K562 (cell line): ENCODE data around the gene AEN. TPM values are rescaled to one million over a fixed set of nuclear protein-coding genes. Genes with fewer than 3 reads are reported as not detected.

Experiments used
- ATAC-seq: fragments of 200-7000 bp; cut with Tn5 transposase; 3 replicates; pipeline ENCODE4 v1.9.1; 2020; ENCODE audit warnings: moderate library complexity
- BruUV-seq: library from RNA; stranded (reverse); fragments of 400-500 nt; replicated peaks from 2 replicates; lab custom pipeline; 2021; lab: Mats Ljungman, UMichigan
- CTCF ChIA-PET: fragments of 300-600 bp; formaldehyde crosslinking; extraction: SDS; loops from one replicate; lab custom pipeline; 2021; ENCODE audit warnings: low intra/inter-chr PET ratio; lab: Yijun Ruan, JAX
- POLR2A ChIA-PET: fragments of 300-600, 350-650 bp; sonication (Branson Sonifier 250); formaldehyde crosslinking; extraction: SDS; loops from one replicate; lab custom pipeline; 2021; ENCODE audit warnings: antibody characterized with exemption, inconsistent platforms; lab: Yijun Ruan, JAX
- DNase-seq, 4 experiments: peaks; one replicate each; pipeline versions ENCODE4 v3.0.0 to v3.0.0-alpha.2; 2011 to 2018; ENCODE audit warnings: low spot score in 3 of 4, mixed read lengths in 3 of 4; ENCODE audit errors: extremely low read depth in 1 of 4
- FAIRE-seq: peaks from 2 replicates; lab custom pipeline; 2011; peaks lifted over from hg19 to GRCh38; lab: Jason Lieb, UNC
- H2AFZ ChIP-seq: 2 replicates; pipeline ENCODE4 v1.6.0; 2011; ENCODE audit warnings: low read depth, low read length, control low read depth, inconsistent platforms
- H3K27ac ChIP-seq: fragments of 200-600 bp; 3 replicates; pipeline ENCODE4 v1.8.0; 2011; ENCODE audit warnings: low read depth, mild to moderate bottlenecking, control low read depth, inconsistent platforms, low read length, moderate library complexity, mixed read lengths; ENCODE audit errors: extremely low read depth
- H3K27me3 ChIP-seq, 2 experiments: fragments of 300-600 bp in 1 of 2; 2 replicates in 1 of 2; 3 replicates in 1 of 2; pipeline versions ENCODE4 v1.6.0 to v1.8.0; 2011; ENCODE audit warnings: inconsistent platforms in 2 of 2, low read length in 2 of 2, mild to moderate bottlenecking in 1 of 2, mixed read lengths in 1 of 2, moderate library complexity in 1 of 2; ENCODE audit not compliant: control insufficient read depth in 2 of 2, insufficient read depth in 2 of 2
- H3K36me3 ChIP-seq: fragments of 300-600 bp; 3 replicates; pipeline ENCODE4 v1.8.0; 2011; ENCODE audit warnings: mild to moderate bottlenecking, low read length, inconsistent platforms; ENCODE audit not compliant: control insufficient read depth, insufficient read depth
- H3K4me1 ChIP-seq, 2 experiments: fragments of 200-600 bp in 1 of 2; replicated peaks in 1 of 2; 2 replicates in 1 of 2; 3 replicates in 1 of 2; pipeline versions ENCODE4 v1.5.1 to v1.8.0; 2011; ENCODE audit warnings: inconsistent platforms in 2 of 2, low read length in 2 of 2, mild to moderate bottlenecking in 1 of 2, mixed read lengths in 1 of 2, moderate library complexity in 1 of 2; ENCODE audit not compliant: control insufficient read depth in 2 of 2, insufficient read depth in 2 of 2
- H3K4me2 ChIP-seq: 2 replicates; pipeline ENCODE4 v1.6.1; 2011; ENCODE audit warnings: low read length, control low read depth, inconsistent platforms, mixed read lengths; ENCODE audit not compliant: insufficient read depth
- H3K4me3 ChIP-seq: fragments of 200-600 bp; sonication (generic), shearing (Covaris generic); 2 replicates; pipeline ENCODE4 v1.5.1; 2016; ENCODE audit warnings: control low read depth, inconsistent platforms
- H3K79me2 ChIP-seq: fragments of 200-600 bp; 3 replicates; pipeline ENCODE4 v1.8.0; 2011; ENCODE audit warnings: low read length, inconsistent platforms; ENCODE audit not compliant: control insufficient read depth, insufficient read depth
- H3K9ac ChIP-seq, 2 experiments: 2 replicates each; pipeline versions ENCODE4 v1.6.0 to v1.6.1; 2011; ENCODE audit warnings: low read depth in 2 of 2, low read length in 2 of 2, control low read depth in 1 of 2, inconsistent platforms in 1 of 2, mild to moderate bottlenecking in 1 of 2, mixed read lengths in 1 of 2; ENCODE audit not compliant: insufficient read depth in 1 of 2
- H3K9me1 ChIP-seq: one replicate; pipeline ENCODE4 v1.6.0; 2011; ENCODE audit warnings: inconsistent platforms, mild to moderate bottlenecking, low read length, moderate library complexity; ENCODE audit not compliant: control insufficient read depth, insufficient read depth
- H3K9me3 ChIP-seq: replicated peaks from 2 replicates; pipeline ENCODE4 v1.5.1; 2011; ENCODE audit warnings: low read depth, low read length, inconsistent platforms; ENCODE audit not compliant: control insufficient read depth, insufficient read depth
- H4K20me1 ChIP-seq: replicated peaks from 2 replicates; pipeline ENCODE4 v1.6.1; 2011; ENCODE audit warnings: low read length, inconsistent platforms, mixed read lengths; ENCODE audit not compliant: control insufficient read depth, insufficient read depth
- CREB1 ChIP-seq, 2 experiments: sonication (generic) in 1 of 2; formaldehyde crosslinking in 1 of 2; IDR thresholded peaks; 2 replicates each; pipeline versions ENCODE4 v1.6.1 to v1.8.0; 2012 to 2022; ENCODE audit warnings: inconsistent platforms in 1 of 2, mild to moderate bottlenecking in 1 of 2, missing genetic modification reagents in 1 of 2, moderate library complexity in 1 of 2
- FOXJ2 ChIP-seq: fragments of 200-800 bp; sonication (Bioruptor generic); IDR thresholded peaks from 2 replicates; pipeline ENCODE4 v1.6.1; 2016; ENCODE audit warnings: missing genetic modification characterization, missing compliant biosample characterization
- POLR2H ChIP-seq: IDR thresholded peaks from 2 replicates; pipeline ENCODE4 v1.6.1; 2016; ENCODE audit warnings: missing genetic modification characterization, low read depth, mild to moderate bottlenecking, control low read depth, missing compliant biosample characterization, moderate library complexity
- WGBS: fragments of 100-300 bp; shearing (Covaris generic); methylation state at CpG from one replicate; pipeline ENCODE4 v1.1.6; 2016; ENCODE audit warnings: low coverage, mixed read lengths; ENCODE audit not compliant: insufficient coverage; ENCODE audit errors: missing lambda C conversion rate; 5-methylcytosine and 5-hydroxymethylcytosine counted together
- in situ Hi-C: fragments of 300-500 bp; cut with MboI; formaldehyde crosslinking; loops from 4 replicates; pipeline ENCODE4 v1.15.0; 2018; ENCODE audit warnings: inconsistent platforms, mixed read lengths
- intact Hi-C: fragments of 100-400 bp; cut with micrococcal nuclease; formaldehyde crosslinking; loops from 2 replicates; pipeline ENCODE4 v1.14.2; 2022
- polyA plus RNA-seq, 8 experiments: library from polyadenylated mRNA; depleted of rRNA in 4 of 8; stranded (reverse) in 5 of 8; unstranded in 3 of 8; fragments of >200 nt; fragmentation: Nextera tagmentation in 2 of 8; fragmentation: Illumina TruSeq in 1 of 8; extraction: Ambion mirVana in 2 of 8; extraction: Trizol in 1 of 8; gene quantifications; 2 replicates each; pipeline versions ENCODE4 v1.2.1 to v1.2.3, GENCODE V29; 2011 to 2014; ENCODE audit warnings: inconsistent platforms in 1 of 8, missing spikeins in 1 of 8
- total RNA-seq, 7 experiments: library from RNA; depleted of rRNA in 6 of 7; stranded (reverse); fragments of >200 nt in 6 of 7; fragmentation: Illumina TruSeq in 2 of 7; extraction: Trizol in 2 of 7; gene quantifications; 2 replicates each; pipeline versions ENCODE4 v1.2.1 to v1.2.3, GENCODE V29; 2011 to 2021; ENCODE audit warnings: low replicate concordance in 1 of 7
- TF ChIP-seq, protein P1 (sequence below): sonication (generic); formaldehyde crosslinking; IDR thresholded peaks from 2 replicates; pipeline ENCODE4 v1.8.1; 2023; ENCODE audit warnings: mild to moderate bottlenecking, missing genetic modification reagents, moderate library complexity

AEN gene
- total and polyA plus RNA-seq, 9 of the 15 experiments (the other 6 are each of a cell fraction or from before 2014, with no cell fraction given), result 9.0 to 51.0 (median 32.8) TPM

DNA sequence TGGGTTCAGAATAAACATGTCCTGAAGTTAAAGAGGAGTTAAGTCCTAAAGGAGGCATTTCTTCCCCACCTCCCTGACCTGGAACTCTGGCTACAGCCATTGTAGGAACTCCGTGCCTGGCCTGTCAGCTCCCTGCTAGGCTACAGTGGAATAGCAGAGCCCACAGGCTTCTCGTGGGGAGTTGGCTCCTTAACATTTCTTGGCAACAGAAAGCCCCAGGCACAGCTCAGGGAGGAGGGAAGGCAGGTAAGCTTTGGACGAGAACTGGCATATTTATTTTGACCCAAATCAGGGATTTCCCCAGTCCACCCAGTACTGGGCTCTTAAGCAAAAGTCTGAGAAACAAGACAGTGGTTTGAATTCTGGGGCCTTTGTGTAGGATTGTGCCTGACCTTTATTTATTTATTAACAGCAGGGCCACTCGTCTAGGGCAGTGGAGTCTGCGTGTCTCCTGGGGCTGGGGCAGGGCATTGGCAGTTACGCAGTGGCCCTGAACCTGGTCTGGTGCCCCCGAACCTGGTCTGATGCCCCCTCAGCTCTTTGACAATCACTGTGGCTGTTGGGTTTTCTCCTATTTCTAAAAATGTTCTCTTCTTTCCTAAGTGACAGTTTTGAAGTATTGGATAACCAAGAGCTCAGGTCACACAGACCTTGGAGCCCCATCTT is 9.8 kb downstream of the AEN start:
- intact Hi-C loops (no loop called here), in situ Hi-C loops (no loop called here)
- ATAC-seq (no peak), DNase-seq (no peak), FAIRE-seq (no peak)
- H3K9me3 ChIP-seq, result no peaks in the 10 kb centered on the region
- H4K20me1 ChIP-seq, result peaks cover 30% of the 10 kb centered on the region
- H3K27ac ChIP-seq, result no peak overlapping the region
- POLR2A ChIA-PET, result interaction anchor here (0.6 to 1.4 kb wide), 4 partner anchors 9 to 16 kb away, joined by 3 to 6 read pairs (median 4); partner anchors contain the start of gene AEN
- H2AFZ ChIP-seq, result no peak overlapping the region
- peaks cover 0 to 21% of the 10 kb centered on the region in 2 experiments; a peak in 3 of 5 replicates for H3K4me1 ChIP-seq
- no peaks in the 10 kb centered on the region for H3K9me1 ChIP-seq
- no peak overlapping the region for H3K4me2 ChIP-seq
- no TSS peak for BruUV-seq
- peaks cover 88% of the 10 kb centered on the region for H3K36me3 ChIP-seq
- H3K4me3 ChIP-seq, result no peak overlapping the region
- CTCF ChIA-PET, result no interaction called here
- H3K79me2 ChIP-seq, result peaks cover 27% of the 10 kb centered on the region
- no peak overlapping the region for H3K9ac ChIP-seq
- 94% methylated on average over 7 of the region's 7 CpGs for WGBS
- H3K27me3 ChIP-seq, result no peaks in the 10 kb centered on the region
- no peak for TF ChIP-seq POLR2H
- TF ChIP-seq, protein P1, sequence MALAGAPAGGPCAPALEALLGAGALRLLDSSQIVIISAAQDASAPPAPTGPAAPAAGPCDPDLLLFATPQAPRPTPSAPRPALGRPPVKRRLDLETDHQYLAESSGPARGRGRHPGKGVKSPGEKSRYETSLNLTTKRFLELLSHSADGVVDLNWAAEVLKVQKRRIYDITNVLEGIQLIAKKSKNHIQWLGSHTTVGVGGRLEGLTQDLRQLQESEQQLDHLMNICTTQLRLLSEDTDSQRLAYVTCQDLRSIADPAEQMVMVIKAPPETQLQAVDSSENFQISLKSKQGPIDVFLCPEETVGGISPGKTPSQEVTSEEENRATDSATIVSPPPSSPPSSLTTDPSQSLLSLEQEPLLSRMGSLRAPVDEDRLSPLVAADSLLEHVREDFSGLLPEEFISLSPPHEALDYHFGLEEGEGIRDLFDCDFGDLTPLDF, result no peak
- no peak for TF ChIP-seq FOXJ2 (tag)
- no peak for TF ChIP-seq CREB1 (IDR thresholded peaks at IDR 0.05)
- no peak for TF ChIP-seq CREB1 (CRISPR knock-in tag; IDR thresholded peaks at IDR 0.05)
- TF ChIP-seq, all 486 proteins: peak for 0
